ENCODE results near the gene ESPNL.

The ESPNL gene

GRCh38 chr2:238069021-238069709 lies 31.0 kb upstream of the ESPNL start:
- Histone ChIP-seq H3K4me1 (ENCODE audit: control insufficient read depth, low read depth, low read length) (no peaks in the 10 kb centered on the region), H3K9ac (ENCODE audit: low read length) (no peak overlapping the region), H4K8ac (ENCODE audit: low read depth, low read length) (no peak overlapping the region), H3K27me3 (ENCODE audit: insufficient read depth, low read length, poor library complexity) (no peaks in the 10 kb centered on the region), H3K23ac (ENCODE audit: low read length) (no peak overlapping the region), H4K5ac (ENCODE audit: low read length) (no peak overlapping the region), H3K56ac (ENCODE audit: low read length) (no peak overlapping the region), H3K79me1 (ENCODE audit: low read length) (peaks cover 2% of the 10 kb centered on the region), H3K4me3 (ENCODE audit: low read length) (no peak overlapping the region), H2BK5ac (ENCODE audit: low read length) (no peak overlapping the region), H3K27ac (ENCODE audit: low read depth, low read length) (no peak overlapping the region), H3K36me3 (ENCODE audit: control insufficient read depth, insufficient read depth, low read length) (peaks cover 3% of the 10 kb centered on the region), H3K4ac (ENCODE audit: low read depth, low read length) (no peak overlapping the region), H3K79me2 (ENCODE audit: control insufficient read depth, insufficient read depth, low read length) (peaks cover 2% of the 10 kb centered on the region), H3K18ac (ENCODE audit: low read length) (no peak overlapping the region), H2BK15ac (replicated peaks; ENCODE audit: low read depth) (no peak overlapping the region), H3K4me2 (ENCODE audit: low read length) (no peak overlapping the region), H2BK120ac (ENCODE audit: low read depth, low read length) (no peak overlapping the region), H2AK5ac (ENCODE audit: low read length) (no peak overlapping the region)
- no CpG with 5 or more reads among the region's 10 CpGs for WGBS (ENCODE audit: extremely low coverage, insufficient coverage, low lambda C conversion rate)
- DNase-seq: no peak

GRCh38 chr2:238069877-238070276 lies 30.3 kb upstream of the ESPNL start:
- Histone ChIP-seq H3K18ac (ENCODE audit: low read length) (no peak overlapping the region), H2BK120ac (ENCODE audit: low read depth, low read length) (no peak overlapping the region), H3K36me3 (ENCODE audit: control insufficient read depth, insufficient read depth, low read length) (peaks cover 3% of the 10 kb centered on the region), H4K5ac (ENCODE audit: low read length) (no peak overlapping the region), H3K56ac (ENCODE audit: low read length) (no peak overlapping the region), H2BK5ac (ENCODE audit: low read length) (no peak overlapping the region), H4K8ac (ENCODE audit: low read depth, low read length) (no peak overlapping the region), H3K9ac (ENCODE audit: low read length) (no peak overlapping the region), H3K79me1 (ENCODE audit: low read length) (peaks cover 2% of the 10 kb centered on the region), H3K23ac (ENCODE audit: low read length) (no peak overlapping the region), H3K27ac (ENCODE audit: low read depth, low read length) (no peak overlapping the region), H2AK5ac (ENCODE audit: low read length) (no peak overlapping the region), H3K79me2 (ENCODE audit: control insufficient read depth, insufficient read depth, low read length) (peaks cover 2% of the 10 kb centered on the region), H3K4me3 (ENCODE audit: low read length) (no peak overlapping the region), H3K27me3 (ENCODE audit: insufficient read depth, low read length, poor library complexity) (no peaks in the 10 kb centered on the region), H2BK15ac (replicated peaks; ENCODE audit: low read depth) (no peak overlapping the region), H3K4ac (ENCODE audit: low read depth, low read length) (no peak overlapping the region), H3K4me1 (ENCODE audit: control insufficient read depth, low read depth, low read length) (no peaks in the 10 kb centered on the region), H3K4me2 (ENCODE audit: low read length) (no peak overlapping the region)
- DNase-seq: no peak
- no CpG with 5 or more reads among the region's 9 CpGs for WGBS (ENCODE audit: extremely low coverage, insufficient coverage, low lambda C conversion rate)

GRCh38 chr2:238075397-238075796 lies 24.7 kb upstream of the ESPNL start:
- Histone ChIP-seq H4K5ac (ENCODE audit: low read length) (no peak overlapping the region), H3K9ac (ENCODE audit: low read length) (no peak overlapping the region), H3K4ac (ENCODE audit: low read depth, low read length) (no peak overlapping the region), H2AK5ac (ENCODE audit: low read length) (no peak overlapping the region), H4K8ac (ENCODE audit: low read depth, low read length) (no peak overlapping the region), H3K4me3 (ENCODE audit: low read length) (no peak overlapping the region), H2BK120ac (ENCODE audit: low read depth, low read length) (no peak overlapping the region), H3K4me1 (ENCODE audit: control insufficient read depth, low read depth, low read length) (no peaks in the 10 kb centered on the region), H3K4me2 (ENCODE audit: low read length) (no peak overlapping the region), H3K18ac (ENCODE audit: low read length) (no peak overlapping the region), H2BK5ac (ENCODE audit: low read length) (no peak overlapping the region), H3K27me3 (ENCODE audit: insufficient read depth, low read length, poor library complexity) (no peaks in the 10 kb centered on the region), H3K79me2 (ENCODE audit: control insufficient read depth, insufficient read depth, low read length) (peaks cover 2% of the 10 kb centered on the region), H3K79me1 (ENCODE audit: low read length) (no peaks in the 10 kb centered on the region), H3K23ac (ENCODE audit: low read length) (no peak overlapping the region), H3K56ac (ENCODE audit: low read length) (no peak overlapping the region), H3K36me3 (ENCODE audit: control insufficient read depth, insufficient read depth, low read length) (no peaks in the 10 kb centered on the region), H2BK15ac (replicated peaks; ENCODE audit: low read depth) (no peak overlapping the region), H3K27ac (ENCODE audit: low read depth, low read length) (no peak overlapping the region)
- DNase-seq: no peak

GRCh38 chr2:238077292-238077691 lies 22.8 kb upstream of the ESPNL start:
- Histone ChIP-seq H3K4me1 (ENCODE audit: control insufficient read depth, low read depth, low read length) (no peaks in the 10 kb centered on the region), H3K9ac (ENCODE audit: low read length) (no peak overlapping the region), H3K23ac (ENCODE audit: low read length) (no peak overlapping the region), H3K27ac (ENCODE audit: low read depth, low read length) (no peak overlapping the region), H2AK5ac (ENCODE audit: low read length) (no peak overlapping the region), H3K4me2 (ENCODE audit: low read length) (no peak overlapping the region), H2BK15ac (replicated peaks; ENCODE audit: low read depth) (no peak overlapping the region), H3K56ac (ENCODE audit: low read length) (no peak overlapping the region), H2BK120ac (ENCODE audit: low read depth, low read length) (no peak overlapping the region), H2BK5ac (ENCODE audit: low read length) (no peak overlapping the region), H3K18ac (ENCODE audit: low read length) (no peak overlapping the region), H3K27me3 (ENCODE audit: insufficient read depth, low read length, poor library complexity) (no peaks in the 10 kb centered on the region), H3K79me2 (ENCODE audit: control insufficient read depth, insufficient read depth, low read length) (peaks cover 1% of the 10 kb centered on the region), H3K4ac (ENCODE audit: low read depth, low read length) (no peak overlapping the region), H3K4me3 (ENCODE audit: low read length) (no peak overlapping the region), H4K5ac (ENCODE audit: low read length) (no peak overlapping the region), H3K79me1 (ENCODE audit: low read length) (no peaks in the 10 kb centered on the region), H4K8ac (ENCODE audit: low read depth, low read length) (no peak overlapping the region), H3K36me3 (ENCODE audit: control insufficient read depth, insufficient read depth, low read length) (peaks cover 5% of the 10 kb centered on the region)
- no CpG with 5 or more reads among the region's 1 CpG for WGBS (ENCODE audit: extremely low coverage, insufficient coverage, low lambda C conversion rate)
- DNase-seq: peak; percentile 73

GRCh38 chr2:238079874-238080327 lies 20.2 kb upstream of the ESPNL start:
- Histone ChIP-seq H3K4me1 (ENCODE audit: control insufficient read depth, low read depth, low read length) (no peaks in the 10 kb centered on the region), H3K9ac (ENCODE audit: low read length) (no peak overlapping the region)

GRCh38 chr2:238080518-238080917 lies 19.6 kb upstream of the ESPNL start:
- Histone ChIP-seq H3K4me1 (ENCODE audit: control insufficient read depth, low read depth, low read length) (no peaks in the 10 kb centered on the region), H3K56ac (ENCODE audit: low read length) (no peak overlapping the region), H4K8ac (ENCODE audit: low read depth, low read length) (no peak overlapping the region), H2BK5ac (ENCODE audit: low read length) (no peak overlapping the region), H2BK120ac (ENCODE audit: low read depth, low read length) (no peak overlapping the region), H4K5ac (ENCODE audit: low read length) (no peak overlapping the region), H3K36me3 (ENCODE audit: control insufficient read depth, insufficient read depth, low read length) (peaks cover 13% of the 10 kb centered on the region), H2BK15ac (replicated peaks; ENCODE audit: low read depth) (no peak overlapping the region), H3K9ac (ENCODE audit: low read length) (no peak overlapping the region), H3K27me3 (ENCODE audit: insufficient read depth, low read length, poor library complexity) (no peaks in the 10 kb centered on the region), H3K23ac (ENCODE audit: low read length) (no peak overlapping the region), H3K18ac (ENCODE audit: low read length) (no peak overlapping the region), H3K4me3 (ENCODE audit: low read length) (no peak overlapping the region), H3K79me1 (ENCODE audit: low read length) (no peaks in the 10 kb centered on the region), H3K79me2 (ENCODE audit: control insufficient read depth, insufficient read depth, low read length) (no peaks in the 10 kb centered on the region), H2AK5ac (ENCODE audit: low read length) (no peak overlapping the region), H3K27ac (ENCODE audit: low read depth, low read length) (no peak overlapping the region), H3K4me2 (ENCODE audit: low read length) (no peak overlapping the region), H3K4ac (ENCODE audit: low read depth, low read length) (no peak overlapping the region)
- WGBS (ENCODE audit: extremely low coverage, insufficient coverage, low lambda C conversion rate): no CpG with 5 or more reads among the region's 15 CpGs
- DNase-seq: no peak

More at GRCh38 chr2:238079874-238080327, 20.2 kb upstream of the ESPNL start:
- Histone ChIP-seq H3K36me3 (ENCODE audit: control insufficient read depth, insufficient read depth, low read length) (peaks cover 13% of the 10 kb centered on the region), H2BK15ac (replicated peaks; ENCODE audit: low read depth) (no peak overlapping the region), H3K4me2 (ENCODE audit: low read length) (no peak overlapping the region), H2AK5ac (ENCODE audit: low read length) (no peak overlapping the region), H3K4ac (ENCODE audit: low read depth, low read length) (no peak overlapping the region), H4K8ac (ENCODE audit: low read depth, low read length) (no peak overlapping the region), H3K27ac (ENCODE audit: low read depth, low read length) (no peak overlapping the region), H3K23ac (ENCODE audit: low read length) (no peak overlapping the region), H2BK5ac (ENCODE audit: low read length) (no peak overlapping the region), H3K27me3 (ENCODE audit: insufficient read depth, low read length, poor library complexity) (no peaks in the 10 kb centered on the region), H3K79me2 (ENCODE audit: control insufficient read depth, insufficient read depth, low read length) (no peaks in the 10 kb centered on the region), H3K4me3 (ENCODE audit: low read length) (no peak overlapping the region), H4K5ac (ENCODE audit: low read length) (no peak overlapping the region), H3K56ac (ENCODE audit: low read length) (no peak overlapping the region), H3K79me1 (ENCODE audit: low read length) (no peaks in the 10 kb centered on the region), H2BK120ac (ENCODE audit: low read depth, low read length) (no peak overlapping the region), H3K18ac (ENCODE audit: low read length) (no peak overlapping the region)
- WGBS (ENCODE audit: extremely low coverage, insufficient coverage, low lambda C conversion rate): no CpG with 5 or more reads among the region's 2 CpGs
- no peak for DNase-seq

All from mesendoderm (in vitro differentiated cells).